ENCODE results near the gene IGF2R. TPM values are rescaled to one million over a fixed set of nuclear protein-coding genes. Genes with fewer than 3 reads are reported as not detected.

Gene IGF2R
- total RNA-seq, 1 donor from 2014 or later: 35.1 TPM

- Histone ChIP-seq H3K4me2 (no peak overlapping the region), H3K9me3 (ENCODE audit: low read depth) (no peaks in the 10 kb centered on the region), H3F3A (ENCODE audit: low read depth) (no peaks in the 10 kb centered on the region), H3K4me1 (no peaks in the 10 kb centered on the region), H3K36me3 (peaks cover 9% of the 10 kb centered on the region), H3K9ac (no peak overlapping the region), H3K4me3 (no peak overlapping the region), H4K20me1 (ENCODE audit: low read depth) (no peaks in the 10 kb centered on the region), H2AFZ (replicated peaks) (no peak overlapping the region), H3K79me2 (ENCODE audit: low read depth) (peaks cover 62% of the 10 kb centered on the region), H3K27ac (no peak overlapping the region), H3K27me3 (no peaks in the 10 kb centered on the region)
- H3K36me3 Mint-ChIP-seq: peaks cover 53% of the 10 kb centered on the region
- H3K27ac Mint-ChIP-seq: no peak overlapping the region
- no peaks in the 10 kb centered on the region for H3K27me3 Mint-ChIP-seq (ENCODE audit: insufficient read depth, low read depth)
- no peak overlapping the region for H3K4me3 Mint-ChIP-seq
- peaks cover 34% of the 10 kb centered on the region for H3K9me3 Mint-ChIP-seq
- no peaks in the 10 kb centered on the region for H3K4me1 Mint-ChIP-seq
- no peak for DNase-seq (ENCODE audit: low spot score)
- TF ChIP-seq EZH2phosphoT487 (IDR thresholded peaks at IDR 0.05): no peak
- TF ChIP-seq EZH2 (IDR thresholded peaks at IDR 0.05): no peak
- no peak for TF ChIP-seq CTCF (IDR thresholded peaks at IDR 0.05)
Observed at GRCh38 chr6:160007145-160007544, 38.3 kb downstream of the IGF2R start.

- Histone ChIP-seq H3K36me3 (peaks cover 9% of the 10 kb centered on the region), H3K4me3 (no peak overlapping the region), H3K79me2 (ENCODE audit: low read depth) (peaks cover 58% of the 10 kb centered on the region), H3K27me3 (no peaks in the 10 kb centered on the region), H3K9me3 (ENCODE audit: low read depth) (no peaks in the 10 kb centered on the region), H3K4me2 (no peak overlapping the region), H4K20me1 (ENCODE audit: low read depth) (no peaks in the 10 kb centered on the region), H3K4me1 (no peaks in the 10 kb centered on the region), H3F3A (ENCODE audit: low read depth) (no peaks in the 10 kb centered on the region), H3K9ac (no peak overlapping the region), H3K27ac (no peak overlapping the region), H2AFZ (replicated peaks) (no peak overlapping the region)
- no peak overlapping the region for H3K27ac Mint-ChIP-seq
- TF ChIP-seq EZH2 (IDR thresholded peaks at IDR 0.05) (no peak), CTCF (IDR thresholded peaks at IDR 0.05) (no peak), EZH2phosphoT487 (IDR thresholded peaks at IDR 0.05) (no peak)
- H3K27me3 Mint-ChIP-seq (ENCODE audit: insufficient read depth, low read depth): no peaks in the 10 kb centered on the region
- H3K36me3 Mint-ChIP-seq: peaks cover 53% of the 10 kb centered on the region
- H3K4me3 Mint-ChIP-seq: no peak overlapping the region
- DNase-seq (ENCODE audit: low spot score): no peak
- peaks cover 32% of the 10 kb centered on the region for H3K9me3 Mint-ChIP-seq
- H3K4me1 Mint-ChIP-seq: no peaks in the 10 kb centered on the region
Observed at GRCh38 chr6:160007611-160008010, 38.7 kb downstream of the IGF2R start.

- peaks cover 19% of the 10 kb centered on the region for H3K9me3 Mint-ChIP-seq
- Histone ChIP-seq H3K4me3 (no peak overlapping the region), H3K79me2 (ENCODE audit: low read depth) (peaks cover 33% of the 10 kb centered on the region), H3K9ac (no peak overlapping the region), H3F3A (ENCODE audit: low read depth) (no peaks in the 10 kb centered on the region), H3K4me1 (no peaks in the 10 kb centered on the region), H4K20me1 (ENCODE audit: low read depth) (no peaks in the 10 kb centered on the region), H3K27me3 (no peaks in the 10 kb centered on the region), H3K27ac (no peak overlapping the region), H3K4me2 (no peak overlapping the region), H3K36me3 (peaks cover 9% of the 10 kb centered on the region), H3K9me3 (ENCODE audit: low read depth) (no peaks in the 10 kb centered on the region), H2AFZ (replicated peaks) (no peak overlapping the region)
- no peaks in the 10 kb centered on the region for H3K27me3 Mint-ChIP-seq (ENCODE audit: insufficient read depth, low read depth)
- no peak for TF ChIP-seq CTCF (IDR thresholded peaks at IDR 0.05)
- TF ChIP-seq EZH2phosphoT487 (IDR thresholded peaks at IDR 0.05): no peak
- no peak for TF ChIP-seq EZH2 (IDR thresholded peaks at IDR 0.05)
- no peaks in the 10 kb centered on the region for H3K4me1 Mint-ChIP-seq
- no peak for DNase-seq (ENCODE audit: low spot score)
- no peak overlapping the region for H3K27ac Mint-ChIP-seq
- no peak overlapping the region for H3K4me3 Mint-ChIP-seq
- peaks cover 50% of the 10 kb centered on the region for H3K36me3 Mint-ChIP-seq
Observed at GRCh38 chr6:160010067-160010466, 41.2 kb downstream of the IGF2R start.

Measured in neural progenitor cell (in vitro differentiated cells).